Astrocyte (in vitro differentiated cells and primary cell): ENCODE results near the gene ABHD12.

Source experiments
- CTCF ChIP-seq: IDR thresholded peaks from 2 replicates; pipeline ENCODE4 v1.5.1; 2011; ENCODE audit warnings: low read depth, mild to moderate bottlenecking, inconsistent platforms, low read length, moderate library complexity; ENCODE audit not compliant: insufficient read depth
- EZH2 ChIP-seq: IDR thresholded peaks from 2 replicates; pipeline ENCODE4 v1.6.1; 2012; ENCODE audit warnings: mild to moderate bottlenecking, low read length, inconsistent platforms; ENCODE audit not compliant: insufficient read depth

- TF ChIP-seq EZH2 (no peak), CTCF (peak; percentile 25)
Observed at GRCh38 chr20:25296094-25297093, 94.2 kb downstream of the ABHD12 start.
